HepG2 (cell line): Measurements from ENCODE around the gene GANC. TPM values are rescaled to one million over a fixed set of nuclear protein-coding genes. Genes with fewer than 3 reads are reported as not detected.
A peak's percentile ranks its signal among the peaks of the same experiment; 100 is the strongest.

Source experiments
- CENPBD1 ChIP-seq: sonication (generic); formaldehyde crosslinking; IDR thresholded peaks from 2 replicates; pipeline ENCODE4 v1.8.0; 2022; ENCODE audit warnings: missing genetic modification reagents, low read depth, mild to moderate bottlenecking, borderline replicate concordance
- CREB1 ChIP-seq, 2 experiments: fragments of 450-650 bp in 1 of 2; IDR thresholded peaks; 2 replicates each; pipeline ENCODE4 v1.6.1; 2016 to 2017; ENCODE audit warnings: control low read depth in 1 of 2, mild to moderate bottlenecking in 1 of 2, missing compliant biosample characterization in 1 of 2, missing genetic modification characterization in 1 of 2
- CREM ChIP-seq, 2 experiments: sonication (generic) in 1 of 2; formaldehyde crosslinking in 1 of 2; IDR thresholded peaks; 2 replicates each; pipeline versions ENCODE4 v1.4.0 to v1.6.1; 2016 to 2020; ENCODE audit warnings: antibody characterized with exemption in 1 of 2, mild to moderate bottlenecking in 1 of 2, missing genetic modification reagents in 1 of 2
- GABPB1 ChIP-seq: IDR thresholded peaks from 2 replicates; pipeline ENCODE4 v1.6.1; 2016; ENCODE audit warnings: mild to moderate bottlenecking, missing genetic modification reagents, moderate library complexity, missing compliant biosample characterization
- GATAD2A ChIP-seq: IDR thresholded peaks from 2 replicates; pipeline ENCODE4 v1.6.1; 2016
- GFI1 ChIP-seq: sonication (generic); formaldehyde crosslinking; IDR thresholded peaks from 2 replicates; pipeline ENCODE4 v1.5.0; 2020; ENCODE audit warnings: missing genetic modification reagents, mild to moderate bottlenecking, borderline replicate concordance
- KAT2B ChIP-seq: fragments of 150-350 bp; IDR thresholded peaks from 2 replicates; pipeline ENCODE4 v1.6.1; 2014; ENCODE audit warnings: low read depth, low read length, borderline replicate concordance
- NCOA5 ChIP-seq: sonication (generic); formaldehyde crosslinking; IDR thresholded peaks from 2 replicates; pipeline ENCODE4 v1.4.0; 2020; ENCODE audit warnings: missing genetic modification reagents
- TARDBP ChIP-seq: sonication (generic); formaldehyde crosslinking; IDR thresholded peaks from 2 replicates; pipeline ENCODE4 v1.8.0; 2022; ENCODE audit warnings: mild to moderate bottlenecking, missing genetic modification reagents
- TBL1XR1 ChIP-seq: fragments of 150-350 bp; IDR thresholded peaks from 2 replicates; pipeline ENCODE4 v1.6.1; 2014; ENCODE audit warnings: borderline replicate concordance, low read length; ENCODE audit not compliant: partially characterized antibody
- TFDP2 ChIP-seq: sonication (generic); formaldehyde crosslinking; IDR thresholded peaks from 2 replicates; pipeline ENCODE4 v1.4.0; 2020; ENCODE audit warnings: missing genetic modification reagents
- TOPORS ChIP-seq: sonication (generic); formaldehyde crosslinking; IDR thresholded peaks from 2 replicates; pipeline ENCODE4 v1.8.0; 2023; ENCODE audit warnings: mild to moderate bottlenecking, missing genetic modification reagents
- UBTF ChIP-seq: sonication (generic); formaldehyde crosslinking; IDR thresholded peaks from 2 replicates; pipeline ENCODE4 v1.4.0; 2020; ENCODE audit warnings: mild to moderate bottlenecking, missing genetic modification reagents
- ZBTB34 ChIP-seq: sonication (generic); formaldehyde crosslinking; IDR thresholded peaks from 2 replicates; pipeline ENCODE4 v1.8.0; 2022; ENCODE audit warnings: mild to moderate bottlenecking, missing genetic modification reagents
- ZNF576 ChIP-seq: sonication (generic); formaldehyde crosslinking; IDR thresholded peaks from 2 replicates; pipeline ENCODE4 v1.4.0; 2020; ENCODE audit warnings: mild to moderate bottlenecking, missing genetic modification reagents
- ZNF879 ChIP-seq: sonication (generic); formaldehyde crosslinking; IDR thresholded peaks from 2 replicates; pipeline ENCODE4 v1.8.1; 2023; ENCODE audit warnings: missing genetic modification reagents
- polyA plus RNA-seq, 8 experiments: library from polyadenylated mRNA; depleted of rRNA in 3 of 8; stranded (reverse) in 7 of 8; unstranded in 1 of 8; fragments of >200 nt; fragmentation: Illumina TruSeq in 4 of 8; extraction: Trizol in 4 of 8; gene quantifications; 2 replicates each; pipeline versions ENCODE4 v1.2.1 to v1.2.3, GENCODE V29; 2011 to 2016; ENCODE audit warnings: low read depth in 4 of 8, missing spikeins in 1 of 8, mixed read lengths in 1 of 8; ENCODE audit not compliant: insufficient read depth in 1 of 8
- total RNA-seq, 5 experiments: library from RNA; depleted of rRNA; stranded (reverse); fragments of >200 nt; fragmentation: Illumina TruSeq; extraction: Trizol; gene quantifications; 2 replicates each; pipeline ENCODE4 v1.2.3, GENCODE V29; 2016; ENCODE audit warnings: low read depth in 1 of 5
- TF ChIP-seq, protein P1 (sequence below): IDR thresholded peaks from 2 replicates; pipeline ENCODE4 v1.6.1; 2016; ENCODE audit warnings: low read depth, control low read depth
- TF ChIP-seq, protein P2 (sequence below): sonication (generic); formaldehyde crosslinking; IDR thresholded peaks from 2 replicates; pipeline ENCODE4 v1.4.0; 2020; ENCODE audit warnings: missing genetic modification reagents

GANC gene
- total and polyA plus RNA-seq, 2 of the 13 experiments (the other 11 are each of a cell fraction or from before 2014, with no cell fraction given): 17.0 to 21.0 TPM

DNA sequence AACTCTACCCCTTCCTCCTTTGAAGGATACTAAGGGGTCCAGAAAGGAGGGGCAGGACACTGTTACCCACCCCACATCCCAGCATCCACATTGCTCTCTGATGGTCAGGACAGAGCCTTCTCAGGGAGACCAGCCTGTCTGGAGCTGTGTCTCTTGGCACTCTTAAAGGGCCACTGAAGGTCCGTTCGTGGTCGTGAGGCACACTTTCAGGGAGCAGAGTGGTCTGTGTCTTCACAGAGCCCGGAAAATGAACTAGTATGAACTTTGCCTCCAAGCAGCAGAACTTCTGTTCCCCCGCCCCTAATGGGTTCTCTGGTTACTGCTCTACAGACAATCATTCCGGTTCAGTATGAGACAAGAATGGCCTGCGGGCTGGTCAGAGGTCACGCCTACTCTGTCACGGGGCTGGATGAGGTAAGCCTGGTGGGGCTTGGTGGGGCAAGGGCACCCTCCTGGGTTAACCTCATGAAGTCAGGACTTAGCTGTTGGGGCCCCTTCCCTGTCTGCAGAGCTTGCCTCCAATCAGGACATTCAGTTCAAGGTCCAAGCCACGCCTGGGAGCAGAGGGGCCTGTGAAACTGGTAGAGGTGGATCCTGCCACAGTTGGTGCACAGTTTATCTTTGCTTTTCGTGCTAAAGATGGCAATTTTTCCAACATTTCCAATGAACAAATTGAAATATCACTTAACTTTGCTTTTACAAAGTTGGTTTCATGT, 119.5 kb downstream of the GANC start (continued):
- TF ChIP-seq, protein P1, sequence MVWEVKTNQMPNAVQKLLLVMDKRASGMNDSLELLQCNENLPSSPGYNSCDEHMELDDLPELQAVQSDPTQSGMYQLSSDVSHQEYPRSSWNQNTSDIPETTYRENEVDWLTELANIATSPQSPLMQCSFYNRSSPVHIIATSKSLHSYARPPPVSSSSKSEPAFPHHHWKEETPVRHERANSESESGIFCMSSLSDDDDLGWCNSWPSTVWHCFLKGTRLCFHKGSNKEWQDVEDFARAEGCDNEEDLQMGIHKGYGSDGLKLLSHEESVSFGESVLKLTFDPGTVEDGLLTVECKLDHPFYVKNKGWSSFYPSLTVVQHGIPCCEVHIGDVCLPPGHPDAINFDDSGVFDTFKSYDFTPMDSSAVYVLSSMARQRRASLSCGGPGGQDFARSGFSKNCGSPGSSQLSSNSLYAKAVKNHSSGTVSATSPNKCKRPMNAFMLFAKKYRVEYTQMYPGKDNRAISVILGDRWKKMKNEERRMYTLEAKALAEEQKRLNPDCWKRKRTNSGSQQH (CRISPR knock-in tag): 0 out of 2 replicates have a peak, but pooled peaks have one; percentile 59
- TF ChIP-seq TFDP2 (0 out of 2 replicates have a peak, but pooled peaks have one; percentile 21), ZNF576 (no peak), TOPORS (CRISPR knock-in tag) (peak; percentile 74; the same call in 1 of the 2 replicates), NCOA5 (CRISPR knock-in tag) (no peak), ZBTB34 (CRISPR knock-in tag) (peak; percentile 78; the same call in 1 of the 2 replicates), ZNF879 (CRISPR knock-in tag) (0 out of 2 replicates have a peak, but pooled peaks have one; percentile 37), GABPB1 (peak; percentile 56), UBTF (peak; percentile 41; the same call in 1 of the 2 replicates), TBL1XR1 (peak; percentile 72), CENPBD1 (no peak), GFI1 (peak; percentile 98), KAT2B (no peak), GATAD2A (CRISPR knock-in tag) (peak; percentile 87), CREB1 (IDR thresholded peaks at IDR 0.05) (peak; percentile 72), CREB1 (CRISPR knock-in tag; IDR thresholded peaks at IDR 0.05) (peak; percentile 55; the same call in 1 of the 2 replicates), CREM (IDR thresholded peaks at IDR 0.05) (peak; percentile 80), CREM (CRISPR knock-in tag; IDR thresholded peaks at IDR 0.05) (no peak), TARDBP (peak; percentile 81)
- TF ChIP-seq, protein P2, sequence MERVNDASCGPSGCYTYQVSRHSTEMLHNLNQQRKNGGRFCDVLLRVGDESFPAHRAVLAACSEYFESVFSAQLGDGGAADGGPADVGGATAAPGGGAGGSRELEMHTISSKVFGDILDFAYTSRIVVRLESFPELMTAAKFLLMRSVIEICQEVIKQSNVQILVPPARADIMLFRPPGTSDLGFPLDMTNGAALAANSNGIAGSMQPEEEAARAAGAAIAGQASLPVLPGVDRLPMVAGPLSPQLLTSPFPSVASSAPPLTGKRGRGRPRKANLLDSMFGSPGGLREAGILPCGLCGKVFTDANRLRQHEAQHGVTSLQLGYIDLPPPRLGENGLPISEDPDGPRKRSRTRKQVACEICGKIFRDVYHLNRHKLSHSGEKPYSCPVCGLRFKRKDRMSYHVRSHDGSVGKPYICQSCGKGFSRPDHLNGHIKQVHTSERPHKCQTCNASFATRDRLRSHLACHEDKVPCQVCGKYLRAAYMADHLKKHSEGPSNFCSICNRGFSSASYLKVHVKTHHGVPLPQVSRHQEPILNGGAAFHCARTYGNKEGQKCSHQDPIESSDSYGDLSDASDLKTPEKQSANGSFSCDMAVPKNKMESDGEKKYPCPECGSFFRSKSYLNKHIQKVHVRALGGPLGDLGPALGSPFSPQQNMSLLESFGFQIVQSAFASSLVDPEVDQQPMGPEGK (CRISPR knock-in tag): peak; percentile 98
